Measurements from ENCODE around the gene VWA3B. TPM values are rescaled to one million over a fixed set of nuclear protein-coding genes. Genes with fewer than 3 reads are reported as not detected.

VWA3B gene
- total and polyA plus RNA-seq, 4 donors, result 3.5 to 29.2 (median 11.2) TPM

DNA sequence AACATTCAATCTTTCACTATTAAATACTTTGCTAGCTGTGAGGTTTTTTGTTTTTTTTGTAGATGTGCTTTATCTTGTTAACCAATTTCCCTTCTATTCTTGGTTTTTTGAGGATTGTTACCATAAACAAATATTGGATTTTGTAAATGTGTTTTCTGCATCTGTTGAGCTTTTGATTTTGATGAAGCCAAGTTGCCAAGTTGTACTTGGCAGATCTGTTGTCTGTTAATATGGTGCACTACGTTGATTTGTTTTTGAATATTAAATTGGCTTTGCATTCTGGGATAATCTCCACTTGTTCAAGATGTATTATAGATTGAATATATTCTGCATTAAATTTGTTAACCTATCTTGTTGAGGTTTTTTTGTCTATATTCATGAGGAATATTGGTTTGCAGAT lies 114.6 kb downstream of the VWA3B start:
- Histone ChIP-seq H3K27ac (ENCODE audit: low read depth in 1 of 2, low read length in 1 of 2) (no peak overlapping the region), H3K9me3 (ENCODE audit: control insufficient read depth in 4 of 4, insufficient read depth in 3 of 4, low read length in 3 of 4) (no peaks in the 10 kb centered on the region), H3K36me3 (ENCODE audit: control insufficient read depth in 4 of 4, insufficient read depth in 4 of 4, low read length in 4 of 4) (no peaks in the 10 kb centered on the region), H3K4me3 (no peak overlapping the region), H3K27me3 (ENCODE audit: control insufficient read depth in 3 of 3, insufficient read depth in 3 of 3, low read length in 2 of 3) (no peaks in the 10 kb centered on the region), H3K4me1 (ENCODE audit: control insufficient read depth in 5 of 5, insufficient read depth in 5 of 5, low read length in 5 of 5) (peaks cover 0 to 9% (median 0%) of the 10 kb centered on the region in 5 donors), H3K9ac (ENCODE audit: insufficient read depth in 1 of 2, low read length in 2 of 2) (no peak overlapping the region)
- TF ChIP-seq CTCF (IDR thresholded peaks at IDR 0.05; ENCODE audit: control extremely low read depth, extremely low read depth), result no peak
- DNase-seq (no peak), ATAC-seq (ENCODE audit: insufficient read depth, low FRiP score) (no peak)
- 80 to 82% methylated on average over 1 of the region's 1 CpG for WGBS, 2 donors

- WGBS, 2 donors, result 86 to 97% methylated on average over 3 of the region's 3 CpGs
- Histone ChIP-seq H3K36me3 (ENCODE audit: control insufficient read depth in 4 of 4, insufficient read depth in 4 of 4, low read length in 4 of 4) (no peaks in the 10 kb centered on the region), H3K4me1 (ENCODE audit: control insufficient read depth in 5 of 5, insufficient read depth in 5 of 5, low read length in 5 of 5) (no peaks in the 10 kb centered on the region), H3K9me3 (ENCODE audit: control insufficient read depth in 4 of 4, insufficient read depth in 3 of 4, low read length in 3 of 4) (peaks cover 0 to 2% (median 0%) of the 10 kb centered on the region in 4 donors), H3K4me3 (no peak overlapping the region), H3K27me3 (ENCODE audit: control insufficient read depth in 3 of 3, insufficient read depth in 3 of 3, low read length in 2 of 3) (peaks cover 0 to 3% (median 0%) of the 10 kb centered on the region in 3 donors), H3K9ac (ENCODE audit: insufficient read depth in 1 of 2, low read length in 2 of 2) (no peak overlapping the region), H3K27ac (ENCODE audit: low read depth in 1 of 2, low read length in 1 of 2) (no peak overlapping the region)
- no peak for DNase-seq
- no peak for ATAC-seq (ENCODE audit: insufficient read depth, low FRiP score)
- no peak for TF ChIP-seq CTCF (IDR thresholded peaks at IDR 0.05; ENCODE audit: control extremely low read depth, extremely low read depth)
Measured at GRCh38 chr2:98205889-98206288, 118.9 kb downstream of the VWA3B start.

- Histone ChIP-seq H3K4me1 (ENCODE audit: control insufficient read depth in 5 of 5, insufficient read depth in 5 of 5, low read length in 5 of 5) (peaks cover 0 to 6% (median 0%) of the 10 kb centered on the region in 5 donors), H3K9me3 (ENCODE audit: control insufficient read depth in 4 of 4, insufficient read depth in 3 of 4, low read length in 3 of 4) (peaks cover 0 to 3% (median 0%) of the 10 kb centered on the region in 4 donors), H3K9ac (ENCODE audit: insufficient read depth in 1 of 2, low read length in 2 of 2) (no peak overlapping the region), H3K27ac (ENCODE audit: low read depth in 1 of 2, low read length in 1 of 2) (no peak overlapping the region), H3K4me3 (no peak overlapping the region), H3K27me3 (ENCODE audit: control insufficient read depth in 3 of 3, insufficient read depth in 3 of 3, low read length in 2 of 3) (peaks cover 0 to 8% (median 0%) of the 10 kb centered on the region in 3 donors), H3K36me3 (ENCODE audit: control insufficient read depth in 4 of 4, insufficient read depth in 4 of 4, low read length in 4 of 4) (no peaks in the 10 kb centered on the region)
- peak in 1 of 3 donors; percentile 3 for DNase-seq
- no peak for TF ChIP-seq CTCF (IDR thresholded peaks at IDR 0.05; ENCODE audit: control extremely low read depth, extremely low read depth)
- no peak for ATAC-seq (ENCODE audit: insufficient read depth, low FRiP score)
- WGBS, 2 donors, result 58 to 70% methylated on average over 9 of the region's 9 CpGs
Measured at GRCh38 chr2:98212092-98213000, 125.4 kb downstream of the VWA3B start.
